GM19240 (cell line): Measurements from ENCODE around the gene CLIC6.
A peak's percentile ranks its signal among the peaks of the same experiment; 100 is the strongest.

ENCODE experiments used
- DNase-seq: peaks from one replicate; pipeline ENCODE4 v3.0.0; 2011; ENCODE audit warnings: low spot score; ENCODE audit not compliant: insufficient read length

CLIC6 gene

DNA sequence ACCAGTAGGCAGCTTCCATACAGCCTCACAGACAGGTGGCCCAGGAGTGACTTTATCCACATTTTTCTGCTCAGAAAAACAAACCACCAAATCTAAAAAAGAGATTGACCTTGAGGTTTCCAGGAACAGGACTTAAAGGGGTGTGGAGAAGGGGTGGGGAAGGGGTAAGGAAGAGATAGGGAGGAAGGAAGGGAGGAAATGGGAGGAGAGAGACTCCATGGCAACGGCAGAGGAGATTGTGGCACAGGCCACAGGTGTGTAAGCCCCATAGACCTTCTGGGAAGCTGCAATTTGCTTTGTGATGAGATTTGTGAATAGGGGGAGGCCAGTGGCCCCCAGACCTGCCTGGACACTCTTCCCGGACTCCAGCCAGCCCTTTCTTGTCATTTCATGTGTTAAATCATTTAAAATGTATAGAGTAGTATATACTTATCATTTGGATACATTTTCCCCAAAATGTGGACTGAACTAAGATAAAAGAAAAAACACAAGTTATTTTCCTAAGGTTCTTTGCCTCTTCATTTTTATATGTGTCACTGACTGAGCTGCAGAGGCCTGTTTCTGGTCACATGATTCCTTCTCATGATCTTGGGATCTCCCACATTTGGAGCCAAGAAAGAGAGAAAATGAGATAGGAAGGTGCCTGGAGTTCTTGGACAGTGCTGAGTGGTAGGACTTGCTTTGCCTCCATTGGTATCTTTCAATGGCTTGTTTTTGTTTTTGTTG lies 55.5 kb downstream of the CLIC6 start:
- no peak for DNase-seq

DNA sequence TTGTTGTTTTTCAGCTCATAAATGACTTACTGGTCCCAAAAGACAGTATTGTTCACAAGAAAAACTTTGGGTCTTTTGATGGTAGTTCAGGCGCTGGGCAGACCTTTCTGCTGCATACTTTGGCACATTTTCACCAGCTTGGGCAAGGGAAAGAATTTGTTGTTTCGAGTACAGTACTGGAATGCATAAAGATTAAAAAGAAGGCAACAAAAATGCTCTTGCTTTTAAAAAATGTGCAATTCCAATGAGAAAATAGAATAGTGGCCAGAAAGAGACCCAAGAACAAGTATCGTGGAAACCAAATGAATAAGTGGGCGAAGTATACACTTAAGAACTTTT lies 56.0 kb downstream of the CLIC6 start:
- no peak for DNase-seq

DNA sequence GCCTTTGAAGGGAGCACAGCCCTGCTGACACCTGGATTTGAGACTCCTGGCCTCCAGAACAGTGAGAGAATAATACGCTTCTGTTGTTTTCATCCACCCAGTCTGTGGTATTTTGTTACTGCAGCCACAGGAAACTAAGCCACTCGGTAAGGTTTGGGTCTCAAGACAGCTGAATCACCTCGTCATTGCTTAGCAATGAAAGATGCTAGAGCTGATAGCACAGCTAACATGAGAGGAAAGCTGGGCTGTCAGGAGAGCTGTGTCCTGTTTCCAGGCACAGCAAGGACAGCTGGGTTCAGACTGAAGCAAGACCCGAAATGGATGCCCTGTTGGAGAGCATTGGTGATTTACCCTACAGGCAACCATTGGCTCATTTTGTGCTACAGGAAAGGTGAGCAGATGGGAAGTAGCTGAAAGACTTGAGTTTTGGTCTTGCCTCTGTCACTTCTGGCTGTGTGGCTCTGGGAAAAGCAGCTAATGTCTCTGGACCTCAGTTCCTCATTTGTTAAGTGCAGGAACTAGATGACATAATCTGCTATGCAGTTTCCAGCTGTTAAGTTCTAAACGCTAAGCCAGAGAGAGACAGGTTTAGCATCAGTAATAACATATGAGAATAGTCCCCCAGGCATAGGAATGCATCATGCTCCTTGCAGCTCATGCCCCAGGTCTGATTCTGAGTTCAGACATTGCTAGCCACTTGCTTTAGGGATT lies 58.0 kb downstream of the CLIC6 start:
- no peak for DNase-seq

DNA sequence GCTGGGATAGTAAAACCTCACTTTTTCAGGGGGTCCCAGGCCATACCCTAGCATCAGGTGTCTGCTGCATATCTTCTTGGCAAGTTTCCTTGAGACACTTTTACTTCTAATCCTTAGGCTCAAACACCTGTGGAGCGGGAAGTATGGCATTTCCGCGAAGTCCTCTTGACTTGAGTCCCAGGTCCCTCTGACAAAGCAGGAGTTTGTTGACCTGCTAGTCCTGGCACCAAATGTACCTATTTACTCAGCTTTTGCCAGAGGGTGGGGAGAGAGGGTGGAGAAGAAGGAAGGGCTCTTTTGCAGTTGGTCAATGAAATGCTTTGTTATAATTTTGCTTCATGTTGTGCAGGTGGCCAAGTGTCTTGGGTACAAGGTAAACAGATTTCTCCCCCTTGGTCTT lies 59.7 kb downstream of the CLIC6 start:
- no peak for DNase-seq

DNA sequence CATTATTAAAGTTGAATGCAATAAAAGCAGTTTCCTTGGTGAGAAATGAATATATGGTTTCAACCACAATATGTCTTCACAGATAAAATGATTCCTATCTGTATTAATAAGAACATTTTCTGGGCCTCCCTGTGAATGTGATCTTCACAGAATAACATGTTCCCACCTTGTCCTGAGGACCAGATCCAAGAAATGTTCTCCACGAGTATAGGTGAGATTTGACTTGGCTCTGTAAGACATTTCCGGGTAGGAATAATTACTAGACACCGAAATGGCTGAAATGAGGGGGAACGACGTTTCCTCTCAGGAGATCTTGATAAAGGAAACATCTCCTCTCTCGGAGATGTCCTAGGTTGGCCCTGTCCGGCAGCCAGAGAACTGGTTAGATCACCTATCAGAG lies 61.4 kb downstream of the CLIC6 start:
- no peak for DNase-seq

DNA sequence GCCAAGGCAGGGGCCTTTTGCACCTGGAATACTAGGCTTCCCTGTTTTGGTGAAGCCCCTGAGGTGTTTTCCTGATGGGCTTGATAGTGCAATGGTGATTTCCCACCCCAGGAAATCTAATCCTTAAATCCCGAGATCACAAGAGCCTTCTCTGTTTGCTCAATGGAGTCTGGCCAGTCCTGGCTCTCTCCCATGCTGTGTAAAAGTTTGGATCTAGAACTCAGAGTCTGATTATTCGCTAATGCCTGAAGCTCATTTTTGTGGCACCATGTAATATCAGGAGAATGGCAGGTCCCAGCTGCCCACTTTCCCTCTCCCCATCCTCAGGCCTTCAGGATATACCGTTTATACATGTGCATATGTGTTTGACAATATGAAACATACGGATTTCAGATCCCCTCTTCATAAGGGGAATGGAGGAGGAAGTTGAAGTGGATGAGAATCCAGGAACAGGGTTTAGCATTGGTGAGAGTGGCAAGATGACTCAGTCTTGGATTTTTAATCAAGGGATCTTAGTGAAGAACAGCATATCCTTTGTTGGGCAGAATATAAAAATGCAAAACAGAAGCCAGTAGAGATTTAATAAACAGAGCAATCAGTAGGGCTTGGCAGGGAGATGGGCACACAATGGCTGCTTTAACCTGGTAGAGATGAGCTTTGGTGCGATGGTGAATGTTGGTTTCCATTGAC lies 62.1 kb downstream of the CLIC6 start:
- no peak for DNase-seq

DNA sequence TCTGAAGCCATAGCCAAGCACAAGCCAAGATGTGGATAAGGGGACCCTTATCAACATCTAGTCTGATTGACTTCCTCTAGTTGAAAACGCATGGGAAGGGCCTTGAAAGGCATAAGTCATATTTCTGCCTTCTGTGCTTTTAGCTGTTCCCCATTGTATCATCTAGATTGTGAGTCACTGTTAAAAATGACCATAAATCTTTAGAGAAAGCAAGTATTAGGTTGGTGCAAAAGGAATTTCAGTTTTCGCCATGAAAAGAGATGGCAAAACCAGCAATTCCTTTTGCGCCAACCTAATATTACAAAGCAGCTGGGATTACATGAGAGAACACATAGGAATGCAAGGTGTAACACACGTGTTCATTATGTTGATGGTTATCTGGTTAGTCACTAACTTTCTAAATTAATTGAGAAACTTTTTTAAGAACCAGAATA lies 63.6 kb downstream of the CLIC6 start:
- DNase-seq = no peak

DNA sequence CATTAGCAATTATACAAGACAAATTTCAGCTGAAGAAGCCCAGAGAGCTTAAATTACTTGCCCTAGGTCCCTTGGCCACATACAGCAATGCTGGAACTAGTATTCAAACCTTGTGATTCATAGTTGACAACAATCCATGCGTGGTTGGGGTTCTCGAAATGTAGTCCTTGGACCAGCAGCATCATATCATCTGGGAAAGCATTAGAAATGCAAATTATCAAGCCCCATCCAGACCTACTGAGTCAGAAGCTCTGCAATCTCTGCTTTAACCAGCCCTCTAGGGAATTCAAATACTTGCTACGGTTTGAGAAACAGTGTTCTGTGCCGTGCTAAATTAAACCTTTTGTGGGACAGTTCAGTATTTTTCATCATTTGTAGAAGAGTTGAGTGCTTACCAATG lies 65.1 kb downstream of the CLIC6 start:
- DNase-seq = no peak

DNA sequence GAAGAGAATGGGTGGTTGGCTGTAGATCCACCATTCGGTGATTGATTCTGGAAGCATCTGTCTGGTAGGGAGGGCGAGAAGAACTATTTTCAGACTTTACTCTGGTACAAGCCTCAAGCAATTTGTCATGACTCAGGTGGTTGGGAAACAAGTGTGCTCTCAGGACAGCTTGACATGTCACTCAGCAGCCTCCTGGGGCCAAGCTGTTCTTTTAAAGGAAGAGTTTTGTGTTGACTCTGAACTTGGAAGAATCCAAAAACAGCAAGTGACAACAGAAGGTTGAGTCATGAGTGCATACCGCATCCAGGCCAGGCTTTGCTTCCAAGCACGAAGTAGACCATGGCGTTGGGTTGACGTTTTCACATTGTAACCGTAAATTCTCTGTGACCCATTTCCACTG lies 65.9 kb downstream of the CLIC6 start:
- no peak for DNase-seq

DNA sequence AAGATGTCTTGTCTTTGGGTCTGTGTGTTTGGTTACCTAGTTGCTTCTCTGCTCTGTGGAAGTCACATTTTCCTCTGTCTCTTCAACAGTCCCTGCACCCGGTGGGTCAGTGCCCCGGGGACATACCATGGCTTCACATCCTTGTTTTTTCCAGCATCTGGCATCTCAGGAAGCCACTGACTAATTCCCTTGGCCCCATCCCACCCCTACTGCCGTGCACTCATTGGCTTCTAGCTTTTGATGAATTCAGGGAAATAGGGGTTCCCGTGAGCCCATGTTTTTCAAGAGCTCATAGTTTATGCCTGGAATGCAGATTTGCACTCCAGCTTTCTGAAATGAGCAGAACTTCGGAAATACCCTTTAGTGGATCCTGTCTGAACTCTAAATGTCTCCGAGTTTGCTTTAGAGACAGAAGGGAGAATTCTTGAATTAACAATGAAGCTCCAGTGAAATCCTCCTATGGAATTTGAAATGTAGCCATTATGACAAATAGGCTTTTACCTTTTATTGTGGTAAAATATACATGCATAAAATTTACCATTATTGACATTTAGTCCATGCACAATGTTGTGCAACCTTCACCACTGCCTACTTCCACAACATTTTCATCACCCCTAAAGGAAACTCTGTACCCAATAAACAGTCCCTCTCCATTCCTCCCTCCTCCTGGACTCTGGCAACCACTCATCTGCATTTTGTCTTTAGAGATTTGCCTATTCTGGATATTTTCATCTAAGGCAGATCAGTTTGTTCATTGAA lies 67.5 kb downstream of the CLIC6 start:
- no peak for DNase-seq

DNA sequence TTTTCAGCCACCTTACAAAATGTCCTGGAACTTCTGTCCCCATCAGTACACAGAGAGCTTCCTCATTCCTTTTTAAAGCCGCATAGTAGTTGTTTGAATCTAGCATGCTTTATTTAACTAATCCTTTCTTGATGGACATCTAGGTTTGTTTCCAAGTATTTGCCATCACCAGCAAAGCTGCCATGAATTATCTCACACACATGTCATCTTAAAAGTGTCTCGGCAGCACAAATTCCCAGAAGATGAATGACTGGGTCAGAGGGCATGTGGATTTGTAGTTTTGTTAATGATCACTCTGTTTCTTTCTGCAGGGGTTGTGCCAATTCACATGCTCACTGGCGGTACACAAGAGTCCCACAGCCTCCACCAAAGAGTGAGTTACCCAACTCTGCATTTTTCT lies 68.3 kb downstream of the CLIC6 start:
- DNase-seq = no peak

DNA sequence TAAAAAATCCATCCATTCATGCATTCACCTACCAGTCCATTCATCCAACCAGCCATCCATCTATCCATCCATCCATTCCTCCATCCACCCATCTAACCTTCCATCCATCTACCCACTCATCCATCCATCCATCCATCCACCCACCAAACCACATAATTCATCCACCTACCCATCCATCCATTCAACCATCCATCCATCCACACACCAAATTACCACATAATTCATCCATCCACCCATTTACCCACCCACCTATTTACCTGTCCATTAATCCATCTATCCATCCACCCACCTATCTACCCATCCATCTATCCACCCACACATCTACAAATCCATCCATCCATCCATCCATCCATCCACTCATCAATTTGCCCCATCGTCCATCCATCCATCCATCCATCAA lies 71.4 kb downstream of the CLIC6 start:
- DNase-seq = no peak

DNA sequence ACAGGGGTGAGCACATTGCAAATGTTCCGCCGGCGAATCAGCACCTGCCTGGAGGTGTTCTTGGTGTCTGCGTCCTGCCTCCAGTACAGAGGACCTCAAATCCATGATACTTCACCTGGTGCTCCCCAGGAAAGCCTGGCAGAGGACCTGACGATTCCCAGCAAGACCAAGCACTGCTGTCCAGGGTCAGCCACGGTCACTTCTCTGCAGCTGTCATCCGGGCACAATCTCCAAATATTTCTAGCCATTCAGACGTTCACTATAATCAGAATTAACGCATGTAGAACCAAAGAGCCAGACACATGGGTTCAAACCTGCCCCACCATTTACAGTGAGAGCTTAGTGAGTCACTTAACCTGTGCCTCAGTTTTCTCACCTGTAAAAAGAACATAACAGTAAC lies 74.5 kb downstream of the CLIC6 start:
- no peak for DNase-seq

DNA sequence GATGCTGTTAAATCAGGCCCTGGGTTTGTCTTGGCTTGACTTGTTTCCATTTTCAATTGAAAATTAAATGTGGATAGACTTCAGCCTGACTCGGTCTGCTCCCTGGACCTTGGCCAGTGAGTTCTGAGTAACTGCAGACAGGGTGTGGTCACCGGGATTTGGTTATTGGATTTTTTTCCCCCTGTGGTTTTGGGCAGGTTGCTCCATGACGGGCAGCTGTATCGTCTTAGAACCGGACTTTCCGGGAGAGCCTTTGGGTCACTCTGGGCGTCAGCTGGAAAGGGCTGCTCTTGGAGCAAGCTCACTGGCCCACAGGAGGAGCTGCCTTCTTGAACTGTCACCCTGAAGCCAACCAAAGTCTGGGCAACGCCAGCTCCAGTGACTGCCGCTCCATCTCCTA lies 75.0 kb downstream of the CLIC6 start:
- DNase-seq = no peak

DNA sequence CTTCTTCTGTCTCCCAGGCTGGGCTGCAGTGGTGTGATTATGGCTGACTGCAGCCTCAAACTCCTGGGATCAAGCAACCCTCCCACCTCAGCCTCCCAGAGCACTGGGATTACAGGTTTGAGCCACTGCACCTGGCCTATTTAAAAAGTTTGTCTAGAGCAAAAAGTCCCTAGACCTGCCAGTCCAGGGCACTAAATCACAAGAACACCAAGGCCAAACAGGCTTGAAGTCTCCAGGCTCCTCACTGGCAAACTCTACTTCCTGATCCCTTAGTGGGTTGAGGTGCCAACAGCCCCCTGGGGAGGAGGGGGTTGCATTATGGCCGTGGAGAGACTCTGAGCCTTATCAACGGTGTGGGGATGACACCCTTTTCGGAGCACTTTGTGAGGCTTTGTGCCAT lies 76.0 kb downstream of the CLIC6 start:
- no peak for DNase-seq

DNA sequence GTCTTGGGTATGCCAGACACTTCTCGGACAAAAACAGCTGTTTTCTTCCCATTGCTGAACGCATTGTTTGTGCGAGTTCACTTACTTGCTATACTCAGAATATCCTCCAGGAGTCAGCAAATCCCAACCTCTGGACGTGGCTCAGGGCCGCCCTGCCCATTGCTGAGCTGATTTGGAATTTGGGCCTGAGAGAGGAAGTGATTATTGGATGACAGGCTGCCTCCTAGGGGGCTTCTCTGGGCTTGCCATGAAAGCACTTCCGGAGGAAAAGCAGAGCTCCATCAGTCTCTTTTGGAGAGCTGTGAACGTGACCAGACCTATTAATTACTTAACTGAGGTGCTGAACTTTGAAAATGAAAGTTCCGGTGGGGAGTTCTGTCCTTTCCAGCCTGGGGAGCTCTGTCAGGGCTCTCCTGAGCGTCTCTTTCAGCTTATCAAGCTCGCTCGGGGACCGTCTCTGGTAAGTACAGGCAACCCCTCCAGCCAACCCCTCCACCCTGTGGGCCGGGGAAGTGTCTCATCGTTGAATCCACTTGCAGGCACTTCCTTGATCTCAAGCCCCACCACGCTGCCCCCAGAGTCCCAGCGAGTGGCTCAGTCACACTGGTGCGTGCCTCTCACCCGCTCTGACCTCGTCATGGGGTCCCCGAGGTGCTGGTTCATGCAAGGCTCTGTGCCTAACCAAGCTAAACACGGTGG lies 76.9 kb downstream of the CLIC6 start:
- peak; percentile 47 for DNase-seq

DNA sequence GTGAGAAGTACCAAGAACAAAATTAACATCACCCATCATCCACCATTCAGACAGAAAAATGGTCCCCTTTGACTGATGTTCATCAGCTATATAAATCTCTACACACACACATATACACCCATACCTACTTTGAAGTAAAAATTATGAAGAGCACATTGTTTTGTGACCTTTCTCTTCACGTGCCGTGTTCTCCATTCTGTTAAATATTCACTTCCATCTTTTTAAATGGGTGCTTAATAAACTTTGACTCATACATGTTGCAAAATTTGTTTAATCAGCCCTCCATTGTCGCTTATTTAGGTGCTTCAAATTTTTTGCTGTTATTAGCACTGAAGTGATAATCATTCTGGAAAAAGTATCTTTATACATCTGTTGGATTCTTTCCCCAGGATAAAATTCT lies 80.1 kb downstream of the CLIC6 start:
- no peak for DNase-seq

DNA sequence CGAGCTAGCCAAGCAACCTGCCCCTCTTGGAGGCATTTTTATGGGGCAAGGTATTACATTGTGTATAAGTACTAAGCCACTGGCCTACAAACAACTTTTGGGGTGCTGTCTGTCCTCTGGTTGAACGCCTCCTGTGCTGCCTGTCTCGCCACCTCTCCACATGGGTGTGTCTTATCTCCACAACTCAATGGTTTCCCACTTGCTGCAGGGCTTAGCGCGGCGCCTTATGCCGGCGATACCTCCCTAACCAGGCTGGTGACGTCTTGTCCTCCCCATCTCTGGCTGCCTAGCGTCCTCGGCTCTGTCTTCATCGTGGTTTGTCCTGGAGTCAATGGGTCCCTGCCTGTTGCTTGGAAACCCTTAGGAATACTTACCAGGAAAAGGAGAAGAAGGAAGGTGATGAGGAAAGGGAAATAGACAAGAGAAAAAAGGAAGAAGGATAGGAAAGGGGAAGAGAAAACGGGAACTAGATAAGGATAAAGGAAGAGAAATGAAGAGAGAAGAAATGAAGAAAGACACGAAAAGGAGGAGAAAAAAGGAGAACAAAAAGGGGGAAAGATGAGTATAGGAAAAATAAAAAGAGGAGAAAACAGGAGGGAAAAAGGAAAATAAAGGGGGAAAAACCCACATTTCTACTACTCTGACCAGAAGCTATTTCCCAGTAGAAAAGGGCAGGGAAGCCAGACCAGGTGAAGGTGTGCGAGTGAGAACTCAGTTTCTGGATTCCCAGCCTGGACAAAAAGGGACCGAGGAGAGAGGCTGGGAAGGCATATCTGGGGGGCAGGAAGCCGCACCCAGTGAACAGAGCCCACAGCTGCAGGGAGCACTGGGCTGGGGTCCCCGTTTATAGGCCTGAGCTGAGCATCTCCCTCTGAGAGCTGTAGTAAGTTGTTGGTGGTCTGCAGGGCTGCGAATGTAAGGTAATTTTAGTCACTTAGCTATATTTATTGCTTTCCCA lies 86.2 kb downstream of the CLIC6 start:
- no peak for DNase-seq

DNA sequence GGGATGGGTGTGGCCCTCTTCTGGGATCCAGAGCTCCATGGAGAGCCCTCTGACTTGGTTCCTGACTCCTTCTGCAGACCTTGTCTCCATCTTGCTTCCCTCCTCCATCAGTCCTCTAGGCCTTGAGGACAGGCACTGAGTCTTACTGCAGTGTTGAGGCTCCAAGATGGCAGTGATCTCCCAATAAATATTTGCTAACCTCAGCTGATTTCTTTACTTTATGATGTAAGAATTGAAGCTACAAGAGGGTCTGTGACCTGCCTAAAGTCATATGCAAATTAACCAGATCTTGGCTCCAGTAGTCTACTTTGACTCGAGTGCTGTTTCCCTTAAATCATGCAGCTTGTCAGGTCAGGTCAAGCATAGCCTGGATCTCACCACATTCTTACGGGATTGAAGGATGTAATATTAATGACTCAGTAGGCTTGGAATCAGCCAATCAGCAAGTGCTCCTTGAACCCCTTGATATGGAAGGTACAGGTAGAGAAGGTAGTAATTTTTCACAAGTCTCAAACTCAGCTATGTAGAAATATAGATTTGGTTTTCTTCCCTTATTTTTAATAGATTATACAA lies 93.0 kb downstream of the CLIC6 start:
- no peak for DNase-seq

DNA sequence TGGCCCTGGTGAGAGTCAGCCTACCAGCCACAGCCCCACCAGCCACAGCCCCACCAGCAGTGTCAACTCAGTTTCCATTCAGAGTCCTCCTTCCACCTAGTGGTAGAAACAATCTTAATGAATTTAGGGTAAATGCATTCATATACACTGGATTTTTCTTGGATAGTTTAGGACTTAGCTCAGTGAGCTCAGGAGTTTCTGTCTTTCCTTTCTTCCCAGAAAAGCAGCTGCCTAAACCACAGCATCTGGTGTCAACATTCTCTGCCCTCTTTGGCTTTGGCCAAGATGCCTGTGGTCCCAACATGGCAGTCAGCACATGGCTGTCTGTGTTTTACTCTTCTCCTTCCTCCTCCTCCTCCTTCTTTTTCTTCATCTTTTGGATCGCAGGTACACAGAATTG lies 94.0 kb downstream of the CLIC6 start:
- no peak for DNase-seq
